Psoas muscle (tissue), 8 donors: ENCODE data around the gene LRRC3C. TPM values are rescaled to one million over a fixed set of nuclear protein-coding genes. Genes with fewer than 3 reads are reported as not detected.
"Not testable (repeated sequence)": the region's sequence is repeated elsewhere in the genome, so short reads cannot be mapped to it uniquely, and the experiment has no call there.

Experiments used
- ATAC-seq, 4 donors: fragments of 200-7000 bp; cut with Tn5 transposase; one replicate each; pipeline ENCODE4 v1.9.1; 2020; ENCODE audit warnings: moderate library complexity in 3 of 4, mild to moderate bottlenecking in 2 of 4
- DNase-seq, 2 donors: peaks; one replicate each; pipeline ENCODE4 v3.0.0-alpha.2; 2020
- H3K27ac ChIP-seq: fragments of 200-600 bp; one replicate; pipeline ENCODE4 v1.8.0; 2022
- H3K27me3 ChIP-seq, 3 donors: fragments of 200-600 bp in 1 of 3; one replicate each; pipeline versions ENCODE4 v1.6.1 to v1.8.0; 2013 to 2022; ENCODE audit warnings: low read length in 2 of 3, mild to moderate bottlenecking in 2 of 3, moderate library complexity in 1 of 3; ENCODE audit not compliant: insufficient read depth in 3 of 3
- H3K36me3 ChIP-seq, 2 donors: fragments of 200-600 bp in 1 of 2; one replicate each; pipeline versions ENCODE4 v1.6.1 to v1.8.0; 2013 to 2022; ENCODE audit warnings: low read depth in 1 of 2, mild to moderate bottlenecking in 1 of 2, moderate library complexity in 1 of 2; ENCODE audit not compliant: insufficient read depth in 1 of 2
- H3K4me1 ChIP-seq: fragments of 200-600 bp; one replicate; pipeline ENCODE4 v1.8.0; 2022
- H3K4me3 ChIP-seq: fragments of 200-600 bp; one replicate; pipeline ENCODE4 v1.8.0; 2022; ENCODE audit warnings: mild to moderate bottlenecking
- H3K9me3 ChIP-seq: fragments of 200-600 bp; one replicate; pipeline ENCODE4 v1.8.0; 2022
- WGBS, 3 donors: extraction: QIAGEN DNeasy Blood & Tissue Kit; methylation state at CpG; one replicate each; pipeline versions ENCODE4 v1.1.6 to v1.1.7; 2013; 5-methylcytosine and 5-hydroxymethylcytosine counted together
- intact Hi-C, 2 donors: fragments of 100-400 bp; cut with DNase I; formaldehyde crosslinking; loops; one replicate each; pipeline versions ENCODE4 v1.11.0 to v1.14.2; 2022
- long read RNA-seq, 2 donors: library from polyadenylated mRNA; unstranded; transcript quantifications; one replicate each; pipeline ENCODE4 v2.0.0, GENCODE V29; 2021
- polyA plus RNA-seq, 3 donors: library from polyadenylated mRNA; stranded (reverse); fragments of 200-250 nt; gene quantifications; one replicate each; pipeline ENCODE4 v1.2.3, GENCODE V29; 2013
- total RNA-seq, 4 donors: library from RNA; stranded (reverse); fragmentation: NEBNext Ultra II Directional in 2 of 4; extraction: Animal tissue kit (Norgen Biotek cat#: 25700) in 2 of 4; gene quantifications; one replicate each; pipeline versions ENCODE4 v1.2.1 to v1.2.4, GENCODE V29; 2021 to 2023
- TF ChIP-seq, protein P1 (sequence below): fragments of 200-600 bp; IDR thresholded peaks from one replicate; pipeline ENCODE4 v1.8.0; 2022; ENCODE audit warnings: antibody characterized with exemption
- donor health status: healthy with polysubstance abuse.
- donor health status: DM: no; HTN: no; CAD: no; lungs with moderate emphysema.
- donor health status: Bipolar disorder and iron deficiency.
- donor health status: healthy.
- donor health status: DM: yes; HTN: yes; CAD: no.
- donor health status: DM: no; HTN: no; CAD: no.
- donor health status: DM: no; HTN: no; CAD: no.
- donor health status: DM: yes; HTN: yes; CAD: no.

LRRC3C gene, protein sequence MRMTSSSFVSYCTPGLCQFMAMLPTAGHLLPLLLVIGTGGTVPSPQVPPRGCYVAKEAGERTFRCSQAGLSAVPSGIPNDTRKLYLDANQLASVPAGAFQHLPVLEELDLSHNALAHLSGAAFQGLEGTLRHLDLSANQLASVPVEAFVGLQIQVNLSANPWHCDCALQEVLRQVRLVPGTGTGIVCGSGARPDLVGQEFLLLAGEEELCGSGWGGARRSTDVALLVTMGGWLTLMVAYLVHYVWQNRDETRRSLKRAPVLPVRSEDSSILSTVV
- not detected for total RNA-seq
- under 1 TPM in 1 of 3 donors, not detected in 2; 0.04 TPM for polyA plus RNA-seq
- long read RNA-seq, donor 1 = 0 reads
- long read RNA-seq, donor 2 = 0 reads

DNA sequence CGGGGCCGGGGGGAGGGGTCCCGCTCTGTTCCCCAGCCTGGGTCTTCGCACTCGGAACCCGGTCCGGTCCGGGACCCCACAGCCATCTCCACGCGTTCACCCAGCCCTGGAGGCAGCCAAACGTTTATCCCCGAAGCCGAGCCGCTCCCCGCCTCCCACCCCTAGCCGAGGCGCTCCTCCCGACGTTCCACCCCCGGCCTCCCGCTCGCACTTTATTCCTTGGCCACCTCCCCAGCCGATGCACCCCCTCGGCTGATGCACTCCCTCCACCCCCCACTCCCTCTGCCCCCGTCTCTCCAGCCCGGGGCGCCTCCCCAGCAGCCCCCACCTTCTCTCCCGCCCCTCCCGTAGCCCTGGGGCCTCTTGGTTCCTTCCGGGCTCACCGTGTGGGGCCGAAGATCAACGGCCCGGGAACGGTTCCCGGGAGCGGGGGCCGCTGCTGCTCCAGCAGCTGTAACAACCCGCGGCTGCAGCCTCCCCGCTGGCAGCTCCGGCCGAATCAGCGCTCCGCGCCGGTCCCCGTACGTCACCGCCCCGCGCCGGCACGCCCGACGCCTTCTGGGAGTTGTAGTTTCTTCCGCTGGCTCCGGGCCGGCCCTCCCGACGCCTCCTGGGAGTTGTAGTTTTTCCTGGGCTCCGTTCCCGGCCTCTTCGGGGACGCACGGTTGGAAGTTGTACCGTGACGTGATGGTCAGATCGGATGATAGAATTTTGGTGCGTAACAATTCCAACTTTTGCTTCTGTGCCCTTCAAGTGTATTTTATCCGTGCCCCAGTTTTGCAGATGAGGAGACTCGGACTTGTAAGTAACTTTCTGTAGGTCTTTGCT lies at the start of gene LRRC3C, which contains the start of gene ORMDL3:
TSS of gene LRRC3C (plus strand) at position 632 of the 828 bp plus-strand sequence. CDS start 13,792 bp downstream, outside the sequence.
TSS of gene ORMDL3 (minus strand) at position 501 of the 828 bp plus-strand sequence. CDS start 3,398 bp downstream, outside the sequence.
- Histone ChIP-seq H3K4me3 (peak within 1 kb of the TSS; percentile 84), H3K27ac (peak within 1 kb of the TSS; percentile 90), H3K9me3 (no peaks in the 10 kb centered on the region), H3K27me3 (no peaks in the 10 kb centered on the region), H3K36me3 (peaks cover 0 to 19% of the 10 kb centered on the region in 2 donors), H3K4me1 (peaks cover 42% of the 10 kb centered on the region)
- 0 to 1% (median 1%) methylated on average over 64 to 72 of the region's 72 CpGs for WGBS, 3 donors
- ATAC-seq (peak; percentile 88 to 92 (median 90)), DNase-seq (peak; percentile 92 to 97)
- TF ChIP-seq, protein P1, sequence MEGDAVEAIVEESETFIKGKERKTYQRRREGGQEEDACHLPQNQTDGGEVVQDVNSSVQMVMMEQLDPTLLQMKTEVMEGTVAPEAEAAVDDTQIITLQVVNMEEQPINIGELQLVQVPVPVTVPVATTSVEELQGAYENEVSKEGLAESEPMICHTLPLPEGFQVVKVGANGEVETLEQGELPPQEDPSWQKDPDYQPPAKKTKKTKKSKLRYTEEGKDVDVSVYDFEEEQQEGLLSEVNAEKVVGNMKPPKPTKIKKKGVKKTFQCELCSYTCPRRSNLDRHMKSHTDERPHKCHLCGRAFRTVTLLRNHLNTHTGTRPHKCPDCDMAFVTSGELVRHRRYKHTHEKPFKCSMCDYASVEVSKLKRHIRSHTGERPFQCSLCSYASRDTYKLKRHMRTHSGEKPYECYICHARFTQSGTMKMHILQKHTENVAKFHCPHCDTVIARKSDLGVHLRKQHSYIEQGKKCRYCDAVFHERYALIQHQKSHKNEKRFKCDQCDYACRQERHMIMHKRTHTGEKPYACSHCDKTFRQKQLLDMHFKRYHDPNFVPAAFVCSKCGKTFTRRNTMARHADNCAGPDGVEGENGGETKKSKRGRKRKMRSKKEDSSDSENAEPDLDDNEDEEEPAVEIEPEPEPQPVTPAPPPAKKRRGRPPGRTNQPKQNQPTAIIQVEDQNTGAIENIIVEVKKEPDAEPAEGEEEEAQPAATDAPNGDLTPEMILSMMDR = no peak
- intact Hi-C loops = no loop called here

DNA sequence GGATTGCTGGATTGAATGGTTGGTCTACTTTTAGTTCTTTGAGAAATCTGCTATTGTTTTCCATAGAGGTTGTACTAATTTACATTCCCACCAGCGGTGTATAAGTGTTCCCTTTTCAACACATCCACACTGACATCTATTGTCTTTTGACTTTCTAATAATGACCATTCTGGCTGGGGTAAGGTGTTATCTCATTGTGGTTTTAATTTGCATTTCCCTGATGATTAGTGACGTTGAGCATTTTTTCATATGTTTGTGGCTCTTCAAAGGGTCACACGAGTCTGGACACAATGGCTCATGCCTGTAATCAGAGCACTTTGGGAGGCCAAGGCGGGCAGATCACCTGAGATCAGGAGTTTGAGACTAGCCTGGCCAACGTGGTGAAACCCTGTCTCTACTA lies 41.4 kb upstream of the LRRC3C start:
- H3K27me3 ChIP-seq = peaks cover 0 to 15% (median 4%) of the 10 kb centered on the region in 3 donors
- H3K36me3 ChIP-seq, intact Hi-C loops, H3K27ac ChIP-seq, ATAC-seq, H3K4me3 ChIP-seq, H3K4me1 ChIP-seq, DNase-seq, H3K9me3 ChIP-seq: not testable (repeated sequence)
- 66 to 75% (median 67%) methylated on average over 5 of the region's 5 CpGs for WGBS, 3 donors

DNA sequence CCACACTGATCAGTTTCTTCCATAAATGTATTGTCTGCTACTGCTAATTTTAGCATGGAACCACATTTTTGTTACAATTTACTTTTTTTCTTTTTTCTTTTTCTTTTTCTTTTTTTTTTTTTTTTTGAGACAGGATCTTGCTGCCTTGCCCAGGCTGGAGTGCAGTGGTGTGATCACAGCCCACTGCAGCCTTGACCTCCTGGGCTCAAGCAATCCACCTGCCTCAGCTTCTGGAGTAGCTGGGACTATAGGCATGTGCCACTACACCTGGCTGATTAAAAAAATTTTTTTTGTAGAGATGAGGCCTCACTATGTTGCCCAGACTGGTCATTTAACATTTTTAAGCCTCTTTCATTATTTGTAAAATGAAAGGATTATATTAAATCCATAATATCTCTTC lies 40.5 kb upstream of the LRRC3C start:
- peaks cover 0 to 20% (median 0%) of the 10 kb centered on the region in 3 donors for H3K27me3 ChIP-seq
- no peaks in the 10 kb centered on the region for H3K4me1 ChIP-seq
- H3K4me3 ChIP-seq = no peak overlapping the region
- no peaks in the 10 kb centered on the region for H3K9me3 ChIP-seq
- intact Hi-C loops = no loop called here
- TF ChIP-seq, protein P1 = no peak
- H3K36me3 ChIP-seq = no peaks in the 10 kb centered on the region
- DNase-seq (no peak), ATAC-seq (no peak)
- no peak overlapping the region for H3K27ac ChIP-seq

DNA sequence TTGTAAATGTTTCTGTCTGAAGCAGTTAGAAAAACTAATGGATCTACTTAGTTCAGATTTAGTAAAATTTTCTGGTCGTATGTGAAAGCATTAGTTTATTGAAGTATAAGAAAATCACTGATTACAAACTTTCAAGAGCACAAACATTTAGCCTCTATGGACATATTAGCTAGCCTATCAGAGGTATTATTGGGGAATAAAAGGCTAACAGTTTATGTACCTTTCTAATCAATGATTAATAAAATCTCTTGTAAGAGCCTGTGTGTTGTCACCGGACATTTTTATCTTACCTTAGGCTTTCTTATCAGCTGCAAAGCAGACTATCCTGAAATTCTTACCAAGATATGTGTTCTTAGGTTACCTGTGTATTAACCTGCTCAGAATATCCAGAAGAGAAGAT lies 38.3 kb upstream of the LRRC3C start:
- Histone ChIP-seq H3K9me3 (no peaks in the 10 kb centered on the region), H3K36me3 (no peaks in the 10 kb centered on the region), H3K4me1 (no peaks in the 10 kb centered on the region), H3K4me3 (no peak overlapping the region), H3K27ac (no peak overlapping the region), H3K27me3 (peaks cover 0 to 21% (median 5%) of the 10 kb centered on the region in 3 donors)
- no peak for DNase-seq
- WGBS, 3 donors = 27 to 56% (median 48%) methylated on average over 2 of the region's 2 CpGs
- no peak for ATAC-seq
- intact Hi-C loops = no loop called here
- TF ChIP-seq, protein P1 = no peak
